Skeletal muscle satellite cell (primary cell): Measurements from ENCODE around the gene ARPC1A.
"Not testable (repeated sequence)": the region's sequence is repeated elsewhere in the genome, so short reads cannot be mapped to it uniquely, and the experiment has no call there.

Source experiments
- H3K27me3 ChIP-seq: 2 replicates; pipeline ENCODE4 v1.7.0; 2013; ENCODE audit warnings: low read length; ENCODE audit not compliant: control insufficient read depth, insufficient read depth
- H3K36me3 ChIP-seq: 2 replicates; pipeline ENCODE4 v1.7.0; 2013; ENCODE audit warnings: mild to moderate bottlenecking, control low read depth, low read length; ENCODE audit not compliant: insufficient read depth
- H3K4me1 ChIP-seq: 2 replicates; pipeline ENCODE4 v1.7.0; 2013; ENCODE audit warnings: low read length; ENCODE audit not compliant: control insufficient read depth, insufficient read depth
- H3K4me2 ChIP-seq: 2 replicates; pipeline ENCODE4 v1.7.0; 2013; ENCODE audit warnings: mild to moderate bottlenecking, low read length
- H3K4me3 ChIP-seq: 2 replicates; pipeline ENCODE4 v1.7.0; 2013; ENCODE audit warnings: low read length
- H3K9ac ChIP-seq: 2 replicates; pipeline ENCODE4 v1.7.0; 2013; ENCODE audit warnings: mild to moderate bottlenecking, low read depth, low read length, moderate library complexity
- H3K9me3 ChIP-seq: replicated peaks from 2 replicates; pipeline ENCODE4 v1.7.0; 2013; ENCODE audit warnings: mild to moderate bottlenecking, control low read depth, low read length

ARPC1A gene

DNA sequence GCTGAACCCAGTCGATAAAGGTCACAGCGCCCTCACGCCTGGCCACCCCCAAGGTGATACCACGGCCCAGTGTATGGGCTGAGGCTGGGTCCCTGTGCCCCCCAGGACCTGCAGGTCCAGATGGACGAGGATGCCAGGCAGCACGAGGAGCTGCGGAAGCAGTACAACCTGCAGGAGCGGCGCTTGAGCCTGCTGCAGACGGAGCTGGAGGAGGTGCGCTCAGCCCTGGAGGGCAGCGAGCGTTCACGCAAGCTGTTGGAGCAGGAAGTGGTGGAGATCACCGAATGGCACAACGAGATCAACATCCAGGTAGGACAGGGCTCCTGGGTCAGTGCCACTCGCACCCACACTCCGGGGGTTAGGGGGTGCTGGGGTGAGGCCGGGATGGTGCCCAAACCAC, 24.2 kb upstream of the ARPC1A start:
- no peak overlapping the region for H3K4me3 ChIP-seq
- no peak overlapping the region for H3K4me2 ChIP-seq
- no peak overlapping the region for H3K9ac ChIP-seq
- H3K9me3 ChIP-seq = no peaks in the 10 kb centered on the region
- H3K4me1 ChIP-seq = no peaks in the 10 kb centered on the region
- no peaks in the 10 kb centered on the region for H3K27me3 ChIP-seq
- no peaks in the 10 kb centered on the region for H3K36me3 ChIP-seq

DNA sequence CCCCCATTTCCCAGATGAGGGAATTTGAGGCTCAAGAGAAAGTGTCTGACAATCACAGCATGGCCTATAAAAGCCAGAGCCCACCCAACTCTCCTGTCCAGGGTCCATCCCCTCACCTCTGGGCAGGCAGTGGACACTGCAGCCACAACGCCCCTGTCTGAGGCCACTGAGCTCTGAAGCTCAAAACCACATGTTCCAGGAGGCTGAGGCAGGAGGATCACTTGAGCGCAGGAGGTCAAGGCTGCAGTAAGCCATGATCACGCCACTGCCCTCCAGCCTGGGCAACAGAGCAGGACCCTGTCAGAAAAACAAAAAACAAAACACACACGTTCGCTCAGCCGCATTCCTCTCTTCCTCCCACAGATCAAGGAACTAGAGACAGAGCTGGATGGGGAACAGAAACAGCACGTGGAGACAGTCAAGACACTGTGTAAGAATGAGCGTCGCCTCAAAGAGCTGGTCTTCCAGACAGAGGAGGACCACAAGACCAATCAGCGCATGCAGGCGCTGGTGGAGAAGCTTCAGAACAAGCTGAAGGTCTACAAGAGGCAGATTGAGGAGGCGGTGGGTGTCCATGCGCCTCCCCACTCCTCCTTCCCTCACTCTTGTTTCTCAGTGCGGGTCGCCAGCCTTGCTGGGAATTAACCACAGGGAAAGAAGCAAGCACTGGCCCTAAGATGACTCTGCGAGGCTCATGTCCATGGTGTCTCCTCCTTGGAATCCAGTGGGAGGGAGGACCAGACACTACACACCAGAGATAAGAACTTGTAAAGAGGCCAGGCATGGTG, 20.0 kb upstream of the ARPC1A start:
- no peaks in the 10 kb centered on the region for H3K27me3 ChIP-seq

DNA sequence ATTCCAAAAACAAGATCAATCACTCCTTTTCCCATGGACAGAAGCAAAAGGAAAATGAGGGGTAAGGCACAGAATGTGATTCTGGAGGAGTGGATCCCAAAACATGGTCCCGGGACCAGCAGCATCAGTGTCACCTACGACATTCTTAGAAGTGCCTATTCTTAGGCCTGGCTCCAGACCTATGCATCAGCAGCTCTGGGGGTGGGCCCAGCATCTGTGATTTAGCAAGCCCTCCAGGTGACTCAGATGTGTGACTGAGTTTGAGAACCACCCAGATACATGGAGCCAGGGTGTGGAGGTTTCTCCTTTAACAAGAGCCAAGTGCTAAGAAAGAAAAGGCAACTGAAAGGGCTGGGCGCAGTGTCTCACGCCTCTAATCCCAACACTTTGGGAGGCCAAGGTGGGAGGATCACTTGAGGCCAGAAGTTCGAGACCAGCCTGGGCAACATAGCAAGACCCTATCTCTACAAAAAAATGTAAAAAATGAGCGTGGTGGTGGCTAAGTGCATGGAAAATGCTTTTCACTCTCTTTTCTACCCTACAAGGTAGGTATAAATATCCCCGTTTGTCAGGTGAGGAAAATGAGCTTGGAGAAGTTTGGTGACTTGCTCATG, 17.1 kb upstream of the ARPC1A start:
- Histone ChIP-seq H3K4me1 (no peaks in the 10 kb centered on the region), H3K4me2 (no peak overlapping the region), H3K4me3 (no peak overlapping the region), H3K9me3 (no peaks in the 10 kb centered on the region), H3K27me3 (no peaks in the 10 kb centered on the region), H3K9ac (no peak overlapping the region), H3K36me3 (no peaks in the 10 kb centered on the region)

More for the DNA sequence above, 20.0 kb upstream of the ARPC1A start:
- Histone ChIP-seq H3K36me3 (no peaks in the 10 kb centered on the region), H3K4me2 (no peak overlapping the region), H3K9ac (no peak overlapping the region), H3K4me1 (no peaks in the 10 kb centered on the region), H3K4me3 (no peak overlapping the region), H3K9me3 (no peaks in the 10 kb centered on the region)

DNA sequence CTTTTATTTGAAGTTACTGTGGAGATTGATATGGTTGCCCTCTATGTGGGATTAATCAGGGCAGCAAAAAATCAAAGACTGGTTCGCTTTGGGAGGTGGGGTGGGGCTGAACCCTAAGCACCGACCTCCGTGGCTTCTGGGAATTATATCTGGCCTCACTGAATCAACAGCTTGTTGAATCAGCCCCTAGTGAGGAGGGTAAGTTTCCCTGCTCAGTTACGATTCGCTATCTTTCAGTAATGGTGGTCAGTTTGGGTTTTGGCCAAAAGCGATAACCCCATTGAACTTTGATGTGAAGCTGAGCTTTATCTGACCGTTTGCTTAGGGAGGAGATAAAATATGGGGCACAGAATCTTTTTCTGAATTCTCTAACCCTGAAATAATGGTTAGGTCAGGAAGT, 16.6 kb upstream of the ARPC1A start:
- no peaks in the 10 kb centered on the region for H3K36me3 ChIP-seq
- H3K4me2 ChIP-seq = no peak overlapping the region
- no peak overlapping the region for H3K4me3 ChIP-seq
- H3K9ac ChIP-seq = no peak overlapping the region
- no peaks in the 10 kb centered on the region for H3K27me3 ChIP-seq
- no peaks in the 10 kb centered on the region for H3K4me1 ChIP-seq
- no peaks in the 10 kb centered on the region for H3K9me3 ChIP-seq

DNA sequence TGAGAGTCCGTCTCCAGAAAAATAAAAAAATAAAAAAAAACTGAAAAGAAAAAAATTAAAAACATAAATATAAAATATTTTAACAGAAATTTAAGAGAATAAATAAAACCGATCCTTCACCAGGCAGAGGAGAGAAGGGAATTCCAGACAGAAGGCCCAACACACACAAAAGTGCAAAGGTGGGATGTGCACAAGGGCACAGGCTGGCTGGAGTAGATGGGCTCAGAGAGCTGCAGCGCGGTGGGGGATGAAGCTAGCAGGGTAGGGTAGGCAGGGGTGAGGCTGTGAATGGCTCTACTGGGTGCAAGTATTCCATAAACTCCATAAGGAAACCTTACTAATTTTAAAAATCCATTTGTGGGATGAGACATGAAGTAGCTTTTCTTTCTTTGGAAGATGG, 15.7 kb upstream of the ARPC1A start:
- H3K9me3 ChIP-seq = no peaks in the 10 kb centered on the region
- H3K4me3 ChIP-seq = no peak overlapping the region
- H3K4me1 ChIP-seq = no peaks in the 10 kb centered on the region
- H3K9ac ChIP-seq = no peak overlapping the region
- H3K36me3 ChIP-seq = no peaks in the 10 kb centered on the region
- H3K27me3 ChIP-seq = no peaks in the 10 kb centered on the region
- H3K4me2 ChIP-seq = no peak overlapping the region

DNA sequence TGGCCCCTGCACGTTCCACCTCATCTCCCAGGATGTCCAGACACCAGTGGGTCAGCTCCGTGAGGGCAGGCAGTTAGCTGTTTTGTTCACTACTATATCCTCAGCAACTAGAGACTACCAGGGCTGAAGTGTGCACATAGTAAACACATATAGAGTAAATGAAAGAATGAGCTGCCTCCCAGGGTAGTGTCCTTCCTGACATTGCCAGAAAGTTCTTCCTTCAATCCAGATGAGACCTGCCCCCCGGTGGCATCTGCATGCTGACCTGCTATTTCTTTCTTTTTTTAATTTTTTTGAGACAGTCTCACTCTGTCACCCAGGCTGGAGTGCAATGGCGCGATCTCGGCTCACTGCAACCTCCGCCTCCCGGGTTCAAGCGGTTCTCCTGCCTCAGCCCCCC, 14.0 kb upstream of the ARPC1A start:
- Histone ChIP-seq H3K27me3 (no peaks in the 10 kb centered on the region), H3K4me2 (no peak overlapping the region), H3K36me3 (no peaks in the 10 kb centered on the region), H3K4me3 (no peak overlapping the region), H3K9me3 (no peaks in the 10 kb centered on the region), H3K4me1 (no peaks in the 10 kb centered on the region), H3K9ac (no peak overlapping the region)

DNA sequence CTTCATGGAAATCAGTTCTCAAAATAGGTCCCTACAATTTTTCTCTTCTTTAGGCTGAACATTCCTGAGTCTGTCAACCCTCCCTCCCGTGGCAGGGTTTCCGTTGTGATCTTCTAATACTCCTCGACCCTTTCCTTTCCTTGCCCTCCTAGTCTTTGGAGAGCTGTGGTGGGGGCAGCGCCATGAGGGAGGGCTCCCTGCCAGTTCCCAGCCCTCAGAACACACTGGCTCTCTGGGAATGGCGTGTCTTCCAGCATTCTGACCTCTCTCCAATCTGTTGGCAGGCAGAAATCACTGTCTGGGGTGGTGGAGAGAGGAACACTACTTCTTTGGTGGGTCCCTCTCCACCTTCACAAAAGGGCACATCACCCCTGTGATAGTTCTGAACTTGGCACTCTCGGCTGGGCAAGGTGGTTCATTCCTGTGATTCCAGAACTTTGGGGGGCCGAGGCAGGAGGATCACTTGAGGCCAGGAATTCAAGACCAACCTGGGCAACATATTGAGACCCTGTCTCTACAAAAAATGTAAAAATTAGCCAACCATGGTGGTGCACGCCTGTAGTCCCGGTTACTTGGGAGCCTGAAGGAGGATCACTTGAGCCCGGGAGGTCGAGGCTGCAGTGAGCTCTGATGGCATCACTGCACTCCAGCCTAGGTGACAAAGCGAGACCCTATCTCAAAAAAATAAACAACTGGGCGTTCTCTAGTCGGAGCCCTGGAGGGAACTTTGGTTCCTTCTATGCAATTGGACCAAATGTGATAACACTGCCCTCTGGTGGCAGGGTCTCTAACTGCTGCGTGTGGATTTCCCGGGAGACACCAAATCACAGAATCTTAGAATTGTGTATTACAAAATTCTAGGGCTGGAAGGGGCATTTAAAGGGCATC, 13.1 kb upstream of the ARPC1A start:
- H3K36me3 ChIP-seq = no peaks in the 10 kb centered on the region
- H3K27me3 ChIP-seq = no peaks in the 10 kb centered on the region
- no peak overlapping the region for H3K9ac ChIP-seq
- H3K4me1 ChIP-seq = no peaks in the 10 kb centered on the region
- H3K9me3 ChIP-seq = no peaks in the 10 kb centered on the region
- H3K4me3 ChIP-seq = no peak overlapping the region
- peak overlapping the region; percentile 26 for H3K4me2 ChIP-seq

DNA sequence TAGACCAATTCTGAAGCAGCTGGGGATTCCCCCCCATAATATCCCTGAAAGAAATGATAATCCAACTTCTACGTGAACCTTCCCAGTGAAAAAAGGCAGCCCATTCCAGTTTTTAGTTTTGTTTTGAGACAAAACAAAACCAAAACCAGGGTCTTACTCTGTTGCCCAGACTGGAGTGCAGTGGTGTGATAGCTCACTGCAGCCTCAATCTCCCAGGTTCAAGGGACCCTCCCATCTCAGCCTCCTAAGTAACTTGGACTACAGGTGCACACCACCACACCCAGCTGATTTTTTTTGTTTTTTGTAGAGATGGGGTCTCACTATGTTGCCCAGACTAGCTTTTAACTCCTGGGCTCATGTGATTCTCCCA, 12.5 kb upstream of the ARPC1A start:
- peak overlapping the region; percentile 26 for H3K4me2 ChIP-seq
- H3K4me1 ChIP-seq = no peaks in the 10 kb centered on the region
- no peak overlapping the region for H3K4me3 ChIP-seq
- no peaks in the 10 kb centered on the region for H3K9me3 ChIP-seq
- no peak overlapping the region for H3K9ac ChIP-seq
- H3K36me3 ChIP-seq = no peaks in the 10 kb centered on the region
- H3K27me3 ChIP-seq = no peaks in the 10 kb centered on the region

DNA sequence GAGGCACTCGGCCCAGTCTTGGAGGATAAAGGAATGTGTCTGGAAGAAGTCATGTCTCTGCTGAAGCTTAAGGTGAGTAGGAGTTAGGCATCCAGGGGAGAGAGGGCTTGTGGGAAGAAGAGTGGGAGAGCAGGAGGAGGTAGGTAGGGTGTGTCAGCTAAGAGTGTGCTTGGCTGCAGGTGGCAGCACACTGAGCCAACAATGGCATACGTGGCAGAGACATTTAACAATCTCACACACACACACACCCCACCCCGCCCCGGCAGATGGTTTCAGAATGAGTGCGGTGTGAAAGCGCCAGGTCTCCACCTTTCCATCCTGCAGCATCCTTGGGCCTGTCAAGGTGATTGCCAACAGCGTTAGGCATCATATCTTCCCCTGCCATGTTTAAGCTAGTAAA, 11.2 kb upstream of the ARPC1A start:
- Histone ChIP-seq H3K4me1 (no peaks in the 10 kb centered on the region), H3K4me2 (no peak overlapping the region), H3K9me3 (no peaks in the 10 kb centered on the region), H3K36me3 (no peaks in the 10 kb centered on the region), H3K9ac (no peak overlapping the region), H3K4me3 (no peak overlapping the region), H3K27me3 (no peaks in the 10 kb centered on the region)

DNA sequence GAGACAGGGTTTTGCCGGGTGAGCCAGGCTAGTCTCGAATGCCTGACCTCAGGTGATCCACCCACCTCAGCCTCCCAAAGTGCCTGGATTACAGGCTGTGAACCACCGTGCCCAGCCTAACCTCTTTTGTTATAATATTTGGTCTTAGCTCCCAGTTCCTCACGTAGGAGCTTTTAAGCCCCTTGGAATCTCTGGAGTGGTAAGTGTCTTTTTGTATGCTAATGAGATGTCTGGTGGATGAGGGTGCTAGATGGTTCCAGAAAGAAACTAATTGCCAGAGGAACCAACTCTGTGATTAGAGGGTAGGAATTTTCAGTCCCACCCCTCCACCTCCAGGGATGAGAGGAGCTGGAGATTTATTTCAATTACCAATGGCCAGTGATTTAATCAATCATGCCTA, 5.3 kb upstream of the ARPC1A start:
- no peak overlapping the region for H3K9ac ChIP-seq
- H3K4me3 ChIP-seq = no peak overlapping the region
- H3K4me1 ChIP-seq = peaks cover 5% of the 10 kb centered on the region
- no peaks in the 10 kb centered on the region for H3K9me3 ChIP-seq
- H3K4me2 ChIP-seq = no peak overlapping the region
- H3K27me3 ChIP-seq = no peaks in the 10 kb centered on the region
- no peaks in the 10 kb centered on the region for H3K36me3 ChIP-seq

DNA sequence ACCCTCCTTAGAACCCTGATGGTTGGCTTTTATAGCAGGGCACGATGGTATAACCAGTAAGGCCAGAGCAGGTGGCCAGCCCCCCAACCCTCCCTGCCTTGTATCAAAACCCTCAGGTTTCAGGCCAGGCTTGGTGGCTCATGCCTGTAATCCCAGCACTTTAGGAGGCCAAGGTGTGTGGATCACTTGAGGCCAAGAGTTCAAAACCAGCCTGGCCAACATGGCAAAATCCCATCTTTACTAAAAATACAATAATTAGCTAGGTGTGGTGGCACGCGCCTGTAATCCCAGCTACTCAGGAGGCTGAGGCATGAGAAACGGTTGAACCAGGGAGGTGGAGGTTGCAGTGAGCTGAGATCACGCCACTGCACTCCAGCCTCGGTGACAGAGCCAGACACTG, 3.0 kb upstream of the ARPC1A start:
- H3K27me3 ChIP-seq, H3K4me1 ChIP-seq, H3K36me3 ChIP-seq, H3K4me3 ChIP-seq, H3K9ac ChIP-seq, H3K4me2 ChIP-seq, H3K9me3 ChIP-seq: not testable (repeated sequence)
